SK-N-SH (cell line): ENCODE data around the gene MICAL2. TPM values are rescaled to one million over a fixed set of nuclear protein-coding genes. Genes with fewer than 3 reads are reported as not detected.

Experiments
- CTCF ChIA-PET: fragments of 300-600, 350-600 bp; formaldehyde crosslinking; extraction: SDS; loops from one replicate; lab custom pipeline; 2021; lab: Yijun Ruan, JAX
- POLR2A ChIA-PET: fragments of 350-600 bp; sonication (Branson Sonifier 250); formaldehyde crosslinking; extraction: SDS; loops from one replicate; lab custom pipeline; 2020; ENCODE audit warnings: antibody characterized with exemption, inconsistent platforms; lab: Yijun Ruan, JAX
- DNase-seq: peaks from one replicate; pipeline ENCODE4 v3.0.0; 2012
- H2AFZ ChIP-seq: fragments of 200-600 bp; sonication (generic); 2 replicates; pipeline ENCODE4 v1.8.1; 2016; ENCODE audit warnings: antibody characterized with exemption, mild to moderate bottlenecking, low read depth
- H3F3A ChIP-seq: fragments of 200-600 bp; sonication (generic); replicated peaks from 2 replicates; pipeline ENCODE3; 2016; ENCODE audit warnings: antibody characterized with exemption, mild to moderate bottlenecking; ENCODE audit not compliant: insufficient read depth
- H3K27ac ChIP-seq, 2 experiments: fragments of 200-500 bp in 1 of 2; fragments of 200-600 bp in 1 of 2; sonication (Bioruptor generic) in 1 of 2; sonication (generic), shearing (Covaris generic) in 1 of 2; 2 replicates each; pipeline versions ENCODE4 v1.5.1 to v1.6.1; 2014 to 2016; ENCODE audit warnings: low read depth in 2 of 2, inconsistent platforms in 1 of 2, low read length in 1 of 2, mild to moderate bottlenecking in 1 of 2, mixed read lengths in 1 of 2
- H3K27me3 ChIP-seq: fragments of 200-600 bp; sonication (generic), shearing (Covaris generic); 2 replicates; pipeline ENCODE4 v1.6.1; 2016; ENCODE audit warnings: mixed run types; ENCODE audit not compliant: insufficient read depth
- H3K36me3 ChIP-seq, 2 experiments: fragments of 200-500 bp in 1 of 2; fragments of 200-600 bp in 1 of 2; sonication (Bioruptor generic) in 1 of 2; sonication (generic) in 1 of 2; replicated peaks in 1 of 2; 2 replicates each; pipeline versions ENCODE3 to v1.5.1; 2014 to 2016; ENCODE audit warnings: low read length in 1 of 2, mild to moderate bottlenecking in 1 of 2; ENCODE audit not compliant: insufficient read depth in 2 of 2, control insufficient read depth in 1 of 2
- H3K4me1 ChIP-seq, 2 experiments: fragments of 200-500 bp in 1 of 2; fragments of 200-600 bp in 1 of 2; sonication (Bioruptor generic) in 1 of 2; sonication (generic), shearing (Covaris generic) in 1 of 2; 2 replicates each; pipeline versions ENCODE4 v1.5.1 to v1.6.1; 2014 to 2016; ENCODE audit warnings: low read depth in 1 of 2, low read length in 1 of 2, mixed run types in 1 of 2; ENCODE audit not compliant: insufficient read depth in 2 of 2, control insufficient read depth in 1 of 2
- H3K4me2 ChIP-seq: fragments of 200-600 bp; sonication (generic), shearing (Covaris generic); 2 replicates; pipeline ENCODE4 v1.6.1; 2017; ENCODE audit warnings: mixed run types
- H3K4me3 ChIP-seq, 2 experiments: fragments of 200-500 bp in 1 of 2; fragments of 200-600 bp in 1 of 2; sonication (Bioruptor generic) in 1 of 2; sonication (generic), shearing (Covaris generic) in 1 of 2; 2 replicates each; pipeline versions ENCODE4 v1.5.1 to v1.8.1; 2014 to 2016; ENCODE audit warnings: low read depth in 2 of 2, inconsistent platforms in 1 of 2, low read length in 1 of 2, mild to moderate bottlenecking in 1 of 2, mixed read lengths in 1 of 2, moderate library complexity in 1 of 2
- H3K79me2 ChIP-seq: fragments of 200-600 bp; sonication (generic); 2 replicates; pipeline ENCODE4 v1.8.1; 2017; ENCODE audit warnings: mild to moderate bottlenecking; ENCODE audit not compliant: insufficient read depth
- H3K9ac ChIP-seq: fragments of 200-600 bp; sonication (generic); 2 replicates; pipeline ENCODE4 v1.6.1; 2017; ENCODE audit warnings: mixed run types
- H3K9me2 ChIP-seq: fragments of 200-600 bp; sonication (generic); 2 replicates; pipeline ENCODE4 v1.6.1; 2017; ENCODE audit warnings: mixed run types
- H3K9me3 ChIP-seq: fragments of 200-600 bp; sonication (generic); 2 replicates; pipeline ENCODE4 v1.6.1; 2017; ENCODE audit warnings: mixed run types, mild to moderate bottlenecking, moderate library complexity
- H4K20me1 ChIP-seq: fragments of 200-600 bp; sonication (generic); 2 replicates; pipeline ENCODE4 v1.6.1; 2017; ENCODE audit warnings: mild to moderate bottlenecking, mixed run types; ENCODE audit not compliant: insufficient read depth
- ELF1 ChIP-seq: IDR thresholded peaks from 2 replicates; pipeline ENCODE4 v1.4.0; 2012
- FOSL2 ChIP-seq: IDR thresholded peaks from 2 replicates; pipeline ENCODE4 v1.4.0; 2012; ENCODE audit warnings: low read depth, mild to moderate bottlenecking, moderate library complexity, borderline replicate concordance
- FOXJ3 ChIP-seq: sonication (generic); formaldehyde crosslinking; IDR thresholded peaks from 2 replicates; pipeline ENCODE4 v1.5.1; 2020; ENCODE audit warnings: mild to moderate bottlenecking, missing genetic modification reagents
- GABPA ChIP-seq: IDR thresholded peaks from 2 replicates; pipeline ENCODE4 v1.4.0; 2012; ENCODE audit warnings: low read depth, mild to moderate bottlenecking
- JUND ChIP-seq: IDR thresholded peaks from 2 replicates; pipeline ENCODE4 v1.4.0; 2012
- RCOR1 ChIP-seq: fragments of 150-350 bp; IDR thresholded peaks from 2 replicates; pipeline ENCODE4 v1.6.1; 2017; ENCODE audit warnings: antibody characterized with exemption, low read length
- RFX5 ChIP-seq: IDR thresholded peaks from 2 replicates; pipeline ENCODE4 v1.6.1; 2012; ENCODE audit warnings: mild to moderate bottlenecking, improper control_type of control experiment, low read length
- TAF1 ChIP-seq: IDR thresholded peaks from 2 replicates; pipeline ENCODE4 v1.6.1; 2012; ENCODE audit warnings: low read depth, mild to moderate bottlenecking, low read length, moderate library complexity, borderline replicate concordance
- TCF12 ChIP-seq: IDR thresholded peaks from 2 replicates; pipeline ENCODE4 v1.4.0; 2012
- TEAD4 ChIP-seq: IDR thresholded peaks from 2 replicates; pipeline ENCODE4 v1.4.0; 2012; ENCODE audit warnings: mild to moderate bottlenecking, borderline replicate concordance; ENCODE audit not compliant: insufficient read depth
- WGBS: methylation state at CpG from one replicate; pipeline ENCODE4 v1.1.6; 2017; ENCODE audit warnings: low lambda C conversion rate; 5-methylcytosine and 5-hydroxymethylcytosine counted together
- polyA plus RNA-seq, 3 experiments: library from polyadenylated mRNA; depleted of rRNA; stranded (reverse); fragments of >200 nt; gene quantifications; 2 replicates each; pipeline ENCODE4 v1.2.3, GENCODE V29; 2012
- TF ChIP-seq, protein P1 (sequence below): IDR thresholded peaks from 2 replicates; pipeline ENCODE4; 2012
- TF ChIP-seq, protein P2 (sequence below): IDR thresholded peaks from 2 replicates; pipeline ENCODE4 v1.4.0; 2012; ENCODE audit warnings: low read depth
- TF ChIP-seq, protein P3 (sequence below): IDR thresholded peaks from 2 replicates; pipeline ENCODE4 v1.6.1; 2012; ENCODE audit warnings: mild to moderate bottlenecking, low read depth, low read length, moderate library complexity

Gene MICAL2
- polyA plus RNA-seq, 1 of the 3 experiments (the other 2 are of a cell fraction), result 54.6 TPM

DNA sequence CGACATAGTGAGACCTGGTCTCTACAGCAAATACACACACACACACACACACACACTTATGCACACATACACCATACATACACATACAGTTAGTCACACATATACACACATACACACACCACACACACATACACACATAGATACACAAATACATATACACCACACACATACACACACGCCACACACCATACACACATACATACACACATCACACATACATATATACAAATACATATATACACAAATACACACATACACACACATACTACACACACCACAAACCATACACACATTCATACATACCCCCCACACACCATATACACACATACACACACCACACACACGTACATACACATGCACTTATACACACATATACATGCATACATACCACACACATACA is 57.7 kb downstream of the MICAL2 start:
- Histone ChIP-seq H3K27ac (peak overlapping the region in 1 of 2 experiments; percentile 99; a peak in 2 of 4 replicates), H4K20me1 (no peaks in the 10 kb centered on the region), H2AFZ (no peak overlapping the region), H3K4me1 (peaks cover 6 to 44% of the 10 kb centered on the region in 2 experiments; a peak in 3 of 4 replicates), H3K4me3 (no peak overlapping the region), H3K9me3 (no peaks in the 10 kb centered on the region), H3K27me3 (no peaks in the 10 kb centered on the region), H3K9ac (peak overlapping the region; percentile 83; the same call in 1 of the 2 replicates), H3K4me2 (no peak overlapping the region), H3K79me2 (peaks cover 82% of the 10 kb centered on the region), H3K9me2 (no peaks in the 10 kb centered on the region), H3F3A (peaks cover 70% of the 10 kb centered on the region), H3K36me3 (peaks cover under 1 to 46% of the 10 kb centered on the region in 2 experiments)
- ChIA-PET CTCF (no interaction called here), POLR2A (no interaction called here)
- no peak for DNase-seq
- WGBS, result 98% methylated on average over 3 of the region's 3 CpGs
- TF ChIP-seq RFX5 (no peak), TEAD4 (no peak), JUND (no peak), TCF12 (no peak), FOXJ3 (no peak), ELF1 (no peak)
- TF ChIP-seq, protein P1, sequence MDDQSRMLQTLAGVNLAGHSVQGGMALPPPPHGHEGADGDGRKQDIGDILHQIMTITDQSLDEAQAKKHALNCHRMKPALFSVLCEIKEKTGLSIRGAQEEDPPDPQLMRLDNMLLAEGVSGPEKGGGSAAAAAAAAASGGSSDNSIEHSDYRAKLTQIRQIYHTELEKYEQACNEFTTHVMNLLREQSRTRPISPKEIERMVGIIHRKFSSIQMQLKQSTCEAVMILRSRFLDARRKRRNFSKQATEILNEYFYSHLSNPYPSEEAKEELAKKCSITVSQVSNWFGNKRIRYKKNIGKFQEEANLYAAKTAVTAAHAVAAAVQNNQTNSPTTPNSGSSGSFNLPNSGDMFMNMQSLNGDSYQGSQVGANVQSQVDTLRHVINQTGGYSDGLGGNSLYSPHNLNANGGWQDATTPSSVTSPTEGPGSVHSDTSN, result no peak
- TF ChIP-seq, protein P2, sequence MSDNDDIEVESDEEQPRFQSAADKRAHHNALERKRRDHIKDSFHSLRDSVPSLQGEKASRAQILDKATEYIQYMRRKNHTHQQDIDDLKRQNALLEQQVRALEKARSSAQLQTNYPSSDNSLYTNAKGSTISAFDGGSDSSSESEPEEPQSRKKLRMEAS, result no peak
- TF ChIP-seq, protein P3, sequence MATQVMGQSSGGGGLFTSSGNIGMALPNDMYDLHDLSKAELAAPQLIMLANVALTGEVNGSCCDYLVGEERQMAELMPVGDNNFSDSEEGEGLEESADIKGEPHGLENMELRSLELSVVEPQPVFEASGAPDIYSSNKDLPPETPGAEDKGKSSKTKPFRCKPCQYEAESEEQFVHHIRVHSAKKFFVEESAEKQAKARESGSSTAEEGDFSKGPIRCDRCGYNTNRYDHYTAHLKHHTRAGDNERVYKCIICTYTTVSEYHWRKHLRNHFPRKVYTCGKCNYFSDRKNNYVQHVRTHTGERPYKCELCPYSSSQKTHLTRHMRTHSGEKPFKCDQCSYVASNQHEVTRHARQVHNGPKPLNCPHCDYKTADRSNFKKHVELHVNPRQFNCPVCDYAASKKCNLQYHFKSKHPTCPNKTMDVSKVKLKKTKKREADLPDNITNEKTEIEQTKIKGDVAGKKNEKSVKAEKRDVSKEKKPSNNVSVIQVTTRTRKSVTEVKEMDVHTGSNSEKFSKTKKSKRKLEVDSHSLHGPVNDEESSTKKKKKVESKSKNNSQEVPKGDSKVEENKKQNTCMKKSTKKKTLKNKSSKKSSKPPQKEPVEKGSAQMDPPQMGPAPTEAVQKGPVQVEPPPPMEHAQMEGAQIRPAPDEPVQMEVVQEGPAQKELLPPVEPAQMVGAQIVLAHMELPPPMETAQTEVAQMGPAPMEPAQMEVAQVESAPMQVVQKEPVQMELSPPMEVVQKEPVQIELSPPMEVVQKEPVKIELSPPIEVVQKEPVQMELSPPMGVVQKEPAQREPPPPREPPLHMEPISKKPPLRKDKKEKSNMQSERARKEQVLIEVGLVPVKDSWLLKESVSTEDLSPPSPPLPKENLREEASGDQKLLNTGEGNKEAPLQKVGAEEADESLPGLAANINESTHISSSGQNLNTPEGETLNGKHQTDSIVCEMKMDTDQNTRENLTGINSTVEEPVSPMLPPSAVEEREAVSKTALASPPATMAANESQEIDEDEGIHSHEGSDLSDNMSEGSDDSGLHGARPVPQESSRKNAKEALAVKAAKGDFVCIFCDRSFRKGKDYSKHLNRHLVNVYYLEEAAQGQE, result no peak

DNA sequence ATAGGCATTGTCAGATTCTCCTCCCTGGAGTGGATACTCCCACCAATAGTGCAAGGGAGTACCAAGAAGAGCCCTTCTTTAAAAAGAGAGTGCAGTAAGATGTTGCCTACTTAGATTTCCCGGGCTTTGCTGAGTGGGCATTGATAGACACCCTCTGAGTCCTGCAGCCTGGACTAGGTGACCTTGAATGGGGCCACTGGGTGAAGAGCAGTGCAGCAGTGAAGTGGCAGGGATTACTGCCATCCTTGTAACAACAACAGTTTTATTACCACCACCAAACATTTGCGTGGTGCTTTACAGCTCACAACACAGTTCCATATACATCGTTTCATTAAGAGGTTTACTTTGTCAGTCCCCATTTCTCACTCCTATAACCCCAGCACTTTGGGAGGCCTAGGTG is 59.4 kb downstream of the MICAL2 start:
- Histone ChIP-seq H3K9me3 (no peaks in the 10 kb centered on the region), H3K27me3 (no peaks in the 10 kb centered on the region), H3F3A (peaks cover 72% of the 10 kb centered on the region), H3K9ac (peak overlapping the region; percentile 16; the same call in 1 of the 2 replicates), H3K4me1 (peaks cover 4 to 47% of the 10 kb centered on the region in 2 experiments; a peak in 3 of 4 replicates), H3K36me3 (peaks cover 0 to 51% of the 10 kb centered on the region in 2 experiments), H3K4me3 (no peak overlapping the region), H3K79me2 (peaks cover 95% of the 10 kb centered on the region), H4K20me1 (no peaks in the 10 kb centered on the region), H2AFZ (no peak overlapping the region), H3K9me2 (no peaks in the 10 kb centered on the region), H3K4me2 (no peak overlapping the region), H3K27ac (peak overlapping the region in 1 of 2 experiments; percentile 99; a peak in 2 of 4 replicates)
- CTCF ChIA-PET, result no interaction called here
- TF ChIP-seq JUND (no peak), FOSL2 (no peak), TAF1 (no peak), RCOR1 (no peak), RFX5 (no peak), GABPA (no peak)
- WGBS, result 97% methylated on average over 3 of the region's 3 CpGs
- POLR2A ChIA-PET, result no interaction called here
- no peak for DNase-seq
